Prostate gland (tissue), 2 donors: ENCODE data around the gene PRELP. TPM values are rescaled to one million over a fixed set of nuclear protein-coding genes. Genes with fewer than 3 reads are reported as not detected.

Experiments
- DNase-seq: peaks from one replicate; pipeline ENCODE4 v3.0.0-alpha.2; 2019; ENCODE audit warnings: low spot score
- H3K27ac ChIP-seq, 2 donors: fragments of 200-600 bp; sonication (generic); 2 replicates each; pipeline ENCODE4 v1.5.1; 2017 to 2019
- H3K27me3 ChIP-seq: fragments of 200-600 bp; sonication (generic); replicated peaks from 2 replicates; pipeline ENCODE4 v1.5.1; 2019; ENCODE audit not compliant: insufficient read depth
- H3K36me3 ChIP-seq, 2 donors: fragments of 200-600 bp; sonication (generic); 1 replicate in 1 of 2; 2 replicates in 1 of 2; pipeline versions ENCODE4 v1.5.1 to v1.8.1; 2017 to 2019
- H3K4me1 ChIP-seq: fragments of 200-600 bp; sonication (generic); replicated peaks from 2 replicates; pipeline ENCODE4 v1.5.1; 2019
- H3K4me3 ChIP-seq, 2 donors: fragments of 200-600 bp; sonication (generic); 2 replicates each; pipeline ENCODE4 v1.5.1; 2017 to 2019
- H3K9me3 ChIP-seq: fragments of 200-600 bp; sonication (generic); 2 replicates; pipeline ENCODE4 v1.5.1; 2017
- POLR2A ChIP-seq: fragments of 450-650 bp; IDR thresholded peaks from one replicate; pipeline ENCODE4 v1.6.1; 2016; ENCODE audit warnings: antibody characterized with exemption, mild to moderate bottlenecking
- POLR2AphosphoS5 ChIP-seq: sonication (generic); formaldehyde crosslinking; IDR thresholded peaks from one replicate; pipeline ENCODE4 v1.6.1; 2017; ENCODE audit warnings: antibody characterized with exemption
- WGBS: methylation state at CpG from one replicate; pipeline ENCODE4 v1.1.5; 2018; 5-methylcytosine and 5-hydroxymethylcytosine counted together
- intact Hi-C: fragments of 100-400 bp; cut with DNase I; formaldehyde crosslinking; loops from one replicate; pipeline ENCODE4 v1.14.2; 2022
- total RNA-seq, 2 donors: library from RNA; depleted of rRNA; stranded (reverse); fragments of >200 nt; gene quantifications; one replicate each; pipeline ENCODE4 v1.1.0, GENCODE V29; 2016
- TF ChIP-seq, protein P1 (sequence below), 4 experiments: fragments of 200-600 bp in 2 of 4; fragments of 450-650 bp in 2 of 4; sonication (generic) in 2 of 4; IDR thresholded peaks; 1 replicate in 3 of 4; 2 replicates in 1 of 4; pipeline ENCODE4 v1.5.1; 2016 to 2019; ENCODE audit warnings: antibody characterized with exemption in 4 of 4, mild to moderate bottlenecking in 2 of 4, moderate library complexity in 2 of 4

The PRELP gene
- total RNA-seq, 2 donors from 2014 or later: 17.9 to 43.2 TPM

DNA sequence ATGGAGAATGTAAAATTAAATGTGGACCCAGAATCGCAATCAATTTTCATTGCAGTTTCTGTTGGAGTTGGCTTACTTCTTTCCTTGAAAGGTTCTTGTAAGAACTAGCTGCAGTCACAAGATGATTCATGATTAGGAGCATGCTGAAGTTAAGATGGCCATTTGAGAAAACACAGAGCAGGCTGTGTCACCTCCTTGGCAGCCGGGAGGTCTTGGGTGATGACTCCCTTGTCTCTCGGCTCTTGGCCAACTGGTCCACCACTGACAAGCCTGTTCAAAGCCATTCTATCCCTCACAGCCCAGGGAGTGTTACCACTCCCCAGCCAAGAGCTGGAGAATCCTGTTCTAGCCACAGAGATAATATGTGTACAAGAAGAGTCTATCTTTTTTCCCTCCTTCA, 58.9 kb downstream of the PRELP start:
- Histone ChIP-seq H3K36me3 (no peaks in the 10 kb centered on the region), H3K4me3 (no peak overlapping the region), H3K27me3 (no peaks in the 10 kb centered on the region), H3K9me3 (no peaks in the 10 kb centered on the region), H3K4me1 (no peaks in the 10 kb centered on the region), H3K27ac (no peak overlapping the region)
- peak; percentile 6 for TF ChIP-seq POLR2AphosphoS5
- TF ChIP-seq, protein P1, sequence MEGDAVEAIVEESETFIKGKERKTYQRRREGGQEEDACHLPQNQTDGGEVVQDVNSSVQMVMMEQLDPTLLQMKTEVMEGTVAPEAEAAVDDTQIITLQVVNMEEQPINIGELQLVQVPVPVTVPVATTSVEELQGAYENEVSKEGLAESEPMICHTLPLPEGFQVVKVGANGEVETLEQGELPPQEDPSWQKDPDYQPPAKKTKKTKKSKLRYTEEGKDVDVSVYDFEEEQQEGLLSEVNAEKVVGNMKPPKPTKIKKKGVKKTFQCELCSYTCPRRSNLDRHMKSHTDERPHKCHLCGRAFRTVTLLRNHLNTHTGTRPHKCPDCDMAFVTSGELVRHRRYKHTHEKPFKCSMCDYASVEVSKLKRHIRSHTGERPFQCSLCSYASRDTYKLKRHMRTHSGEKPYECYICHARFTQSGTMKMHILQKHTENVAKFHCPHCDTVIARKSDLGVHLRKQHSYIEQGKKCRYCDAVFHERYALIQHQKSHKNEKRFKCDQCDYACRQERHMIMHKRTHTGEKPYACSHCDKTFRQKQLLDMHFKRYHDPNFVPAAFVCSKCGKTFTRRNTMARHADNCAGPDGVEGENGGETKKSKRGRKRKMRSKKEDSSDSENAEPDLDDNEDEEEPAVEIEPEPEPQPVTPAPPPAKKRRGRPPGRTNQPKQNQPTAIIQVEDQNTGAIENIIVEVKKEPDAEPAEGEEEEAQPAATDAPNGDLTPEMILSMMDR (IDR thresholded peaks at IDR 0.05): no peak
- no peak for TF ChIP-seq POLR2A
- intact Hi-C loops: no loop called here
- DNase-seq: peak; percentile 14
- 33% methylated on average over 3 of the region's 3 CpGs for WGBS

DNA sequence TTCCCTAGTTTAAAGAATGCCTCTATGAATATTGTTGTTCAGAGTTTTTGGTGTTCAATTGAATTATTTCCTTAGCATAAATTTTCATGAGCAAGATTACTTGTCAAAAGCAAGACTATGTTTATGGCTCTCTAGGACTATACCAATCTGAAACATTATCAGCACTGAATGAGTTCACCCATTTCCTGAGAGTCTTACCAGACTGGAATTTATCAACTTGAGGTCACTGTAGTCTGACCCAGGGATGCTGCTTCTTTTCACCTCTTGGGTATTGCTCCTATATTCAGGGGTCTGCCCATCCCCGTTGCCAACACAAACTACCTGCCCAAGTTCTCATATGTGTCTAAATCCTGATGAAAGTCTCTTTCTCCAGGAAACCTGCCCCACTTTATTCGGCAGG, 61.0 kb downstream of the PRELP start:
- DNase-seq: no peak
- H3K4me1 ChIP-seq: no peaks in the 10 kb centered on the region
- TF ChIP-seq, protein P1 (IDR thresholded peaks at IDR 0.05): no peak
- no peak for TF ChIP-seq POLR2A
- no peak for TF ChIP-seq POLR2AphosphoS5
- H3K27ac ChIP-seq: no peak overlapping the region
- intact Hi-C loops: no loop called here
- H3K36me3 ChIP-seq: no peaks in the 10 kb centered on the region
- H3K9me3 ChIP-seq: no peaks in the 10 kb centered on the region
- WGBS: 91% methylated on average over 2 of the region's 2 CpGs
- no peaks in the 10 kb centered on the region for H3K27me3 ChIP-seq
- no peak overlapping the region for H3K4me3 ChIP-seq

DNA sequence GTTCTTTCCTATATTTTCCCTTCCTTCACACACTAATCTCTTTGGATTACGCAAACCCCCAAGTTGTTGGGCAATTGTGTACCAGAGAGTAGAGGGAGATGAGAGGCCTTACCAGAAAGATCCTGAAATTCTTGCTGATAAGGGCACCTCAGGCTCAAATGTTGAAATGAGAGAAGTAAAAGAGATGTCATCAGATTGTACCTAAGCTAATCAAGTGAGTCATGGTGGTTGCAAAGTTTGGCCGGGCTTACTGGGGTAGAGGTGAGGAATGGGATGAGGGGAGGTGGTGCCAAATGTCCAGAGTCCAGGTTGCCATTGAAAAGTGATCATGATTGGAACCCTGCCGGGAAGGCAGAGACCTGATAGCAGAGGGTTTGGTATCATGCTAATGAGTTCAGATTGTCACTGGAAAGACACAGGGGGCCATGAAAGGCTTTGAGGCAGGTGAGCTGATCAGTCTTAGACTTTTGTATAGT, 61.4 kb downstream of the PRELP start:
- DNase-seq: no peak
- Histone ChIP-seq H3K9me3 (no peaks in the 10 kb centered on the region), H3K27ac (no peak overlapping the region), H3K4me1 (no peaks in the 10 kb centered on the region), H3K27me3 (no peaks in the 10 kb centered on the region), H3K4me3 (no peak overlapping the region), H3K36me3 (no peaks in the 10 kb centered on the region)
- intact Hi-C loops: no loop called here
- WGBS: 92% methylated on average over 3 of the region's 3 CpGs
- TF ChIP-seq, protein P1 (IDR thresholded peaks at IDR 0.05): no peak
- TF ChIP-seq POLR2AphosphoS5 (no peak), POLR2A (no peak)

DNA sequence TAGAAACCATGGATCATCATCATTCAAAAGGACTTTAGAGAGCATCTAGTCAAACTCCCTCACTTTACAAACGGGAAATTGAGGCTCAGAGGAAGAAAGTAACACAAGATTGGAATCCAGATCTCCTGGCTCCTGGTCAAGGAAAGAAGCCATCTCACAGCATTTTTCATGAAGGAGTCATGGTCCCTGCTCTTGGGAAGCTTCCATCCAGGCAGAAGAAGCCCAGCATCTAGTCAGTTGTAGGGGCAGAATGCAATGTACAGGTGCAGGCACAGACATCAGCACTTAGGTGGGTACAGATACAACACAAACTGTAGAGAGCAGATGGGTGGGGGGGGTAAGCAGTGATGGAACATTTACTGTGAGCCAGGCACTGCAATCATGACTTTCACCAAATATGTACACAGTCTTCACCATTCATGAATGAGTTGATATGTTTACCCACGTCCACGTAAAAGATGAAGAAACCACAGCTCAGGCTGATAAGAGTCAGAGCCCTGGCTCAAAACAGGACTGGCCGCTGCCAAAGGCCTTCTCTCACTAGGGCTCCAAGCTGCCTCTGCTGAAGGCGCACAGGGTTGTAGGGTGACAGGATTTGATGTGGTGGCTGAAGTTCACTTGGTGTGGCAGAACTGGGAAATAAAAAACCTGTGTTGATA, 62.3 kb downstream of the PRELP start:
- H3K27ac ChIP-seq: no peak overlapping the region
- H3K36me3 ChIP-seq: no peaks in the 10 kb centered on the region
- TF ChIP-seq POLR2AphosphoS5 (peak; percentile 84), POLR2A (no peak)
- TF ChIP-seq, protein P1 (IDR thresholded peaks at IDR 0.05): no peak
- intact Hi-C loops: no loop called here
- peak; percentile 64 for DNase-seq
- WGBS: 43% methylated on average over 5 of the region's 5 CpGs
- no peak overlapping the region for H3K4me3 ChIP-seq
- no peaks in the 10 kb centered on the region for H3K27me3 ChIP-seq
- H3K9me3 ChIP-seq: no peaks in the 10 kb centered on the region
- no peaks in the 10 kb centered on the region for H3K4me1 ChIP-seq

DNA sequence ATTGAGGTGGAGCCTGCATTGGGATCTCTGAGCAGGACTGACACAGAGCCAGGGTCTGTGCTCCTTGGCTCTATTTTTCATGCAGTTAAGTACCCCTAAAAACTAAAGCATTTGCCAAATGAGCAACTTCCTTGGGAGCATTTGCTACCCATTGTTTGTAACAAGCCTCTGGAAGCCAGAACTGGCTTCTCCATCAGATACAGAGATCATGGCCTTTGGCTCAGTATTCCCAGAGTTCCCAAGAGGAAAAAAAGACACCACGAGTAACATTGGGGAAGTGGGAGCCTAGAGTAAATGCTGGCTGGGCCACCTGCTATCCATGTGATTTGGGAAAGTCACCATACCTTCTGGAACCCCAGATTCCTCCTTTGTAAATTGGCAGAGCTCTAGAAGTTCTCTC, 63.1 kb downstream of the PRELP start:
- Histone ChIP-seq H3K9me3 (no peaks in the 10 kb centered on the region), H3K27me3 (no peaks in the 10 kb centered on the region), H3K27ac (no peak overlapping the region), H3K36me3 (no peaks in the 10 kb centered on the region), H3K4me1 (no peaks in the 10 kb centered on the region), H3K4me3 (no peak overlapping the region)
- intact Hi-C loops: no loop called here
- 43% methylated on average over 1 of the region's 1 CpG for WGBS
- TF ChIP-seq POLR2A (no peak), POLR2AphosphoS5 (no peak)
- TF ChIP-seq, protein P1 (IDR thresholded peaks at IDR 0.05): no peak
- DNase-seq: no peak
